ENCODE results near the gene TSR3. TPM values are rescaled to one million over a fixed set of nuclear protein-coding genes. Genes with fewer than 3 reads are reported as not detected.
A peak's percentile ranks its signal among the peaks of the same experiment; 100 is the strongest.

Gene TSR3
- total RNA-seq, 2 donors from 2014 or later = 39.6 to 74.4 TPM

DNA sequence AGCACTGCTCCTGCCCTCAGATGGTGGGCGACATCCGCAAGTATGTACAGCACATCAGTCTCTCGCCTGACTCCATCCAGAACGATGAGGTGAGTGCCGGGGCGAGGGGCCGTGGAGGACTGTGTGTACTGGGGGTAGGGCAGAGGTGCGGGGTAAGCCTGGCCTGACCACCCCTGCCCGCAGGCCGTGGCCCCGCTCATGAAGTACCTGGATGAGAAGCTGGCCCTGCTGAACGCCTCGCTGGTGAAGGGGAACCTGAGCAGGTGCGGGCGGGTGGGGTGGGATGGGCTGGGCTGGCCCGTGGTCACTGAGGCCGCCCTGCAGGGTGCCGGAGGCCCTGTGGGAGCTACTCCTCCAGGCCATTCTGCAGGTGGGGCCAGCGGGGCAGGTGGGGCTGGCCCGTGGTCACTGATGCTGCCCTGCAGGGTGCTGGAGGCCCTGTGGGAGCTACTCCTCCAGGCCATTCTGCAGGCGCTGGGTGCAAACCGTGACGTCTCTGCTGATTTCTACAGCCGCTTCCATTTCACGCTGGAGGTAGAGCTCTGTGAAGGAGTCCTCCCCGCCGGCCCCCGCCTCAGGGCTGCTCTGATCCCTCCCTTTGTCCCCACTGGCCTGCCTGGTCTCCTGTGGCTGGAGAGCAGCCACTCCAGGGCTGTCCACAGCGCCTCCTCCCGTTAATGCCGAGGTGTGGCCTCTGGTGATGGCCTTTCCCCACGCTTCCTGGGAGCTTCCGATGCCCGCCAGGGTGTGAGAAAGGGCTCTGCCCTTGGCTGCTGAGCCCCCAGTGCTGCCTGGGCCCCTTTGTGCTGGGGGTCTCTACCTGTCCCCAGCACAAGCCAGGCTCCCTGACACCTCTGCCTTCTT is 5.0 kb downstream of the TSR3 start:
- TF ChIP-seq, protein P1, sequence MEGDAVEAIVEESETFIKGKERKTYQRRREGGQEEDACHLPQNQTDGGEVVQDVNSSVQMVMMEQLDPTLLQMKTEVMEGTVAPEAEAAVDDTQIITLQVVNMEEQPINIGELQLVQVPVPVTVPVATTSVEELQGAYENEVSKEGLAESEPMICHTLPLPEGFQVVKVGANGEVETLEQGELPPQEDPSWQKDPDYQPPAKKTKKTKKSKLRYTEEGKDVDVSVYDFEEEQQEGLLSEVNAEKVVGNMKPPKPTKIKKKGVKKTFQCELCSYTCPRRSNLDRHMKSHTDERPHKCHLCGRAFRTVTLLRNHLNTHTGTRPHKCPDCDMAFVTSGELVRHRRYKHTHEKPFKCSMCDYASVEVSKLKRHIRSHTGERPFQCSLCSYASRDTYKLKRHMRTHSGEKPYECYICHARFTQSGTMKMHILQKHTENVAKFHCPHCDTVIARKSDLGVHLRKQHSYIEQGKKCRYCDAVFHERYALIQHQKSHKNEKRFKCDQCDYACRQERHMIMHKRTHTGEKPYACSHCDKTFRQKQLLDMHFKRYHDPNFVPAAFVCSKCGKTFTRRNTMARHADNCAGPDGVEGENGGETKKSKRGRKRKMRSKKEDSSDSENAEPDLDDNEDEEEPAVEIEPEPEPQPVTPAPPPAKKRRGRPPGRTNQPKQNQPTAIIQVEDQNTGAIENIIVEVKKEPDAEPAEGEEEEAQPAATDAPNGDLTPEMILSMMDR (IDR thresholded peaks at IDR 0.05) = no peak
- H3K36me3 ChIP-seq = no peaks in the 10 kb centered on the region
- peaks cover 6% of the 10 kb centered on the region for H3K4me1 ChIP-seq
- intact Hi-C loops (cut with DNase I) = no loop called here
- H3K27ac ChIP-seq = no peak overlapping the region
- H3K4me3 ChIP-seq = no peak overlapping the region
- DNase-seq = no peak
- no peaks in the 10 kb centered on the region for H3K9me3 ChIP-seq
- no peak overlapping the region for H3K9ac ChIP-seq (ENCODE audit: low read depth in 2 of 2, low read length in 2 of 2)
- no peaks in the 10 kb centered on the region for H3K27me3 ChIP-seq

GRCh38 chr16:1345651-1346421 is 5.8 kb downstream of the TSR3 start:
- peaks cover 6% of the 10 kb centered on the region for H3K4me1 ChIP-seq
- no peak for DNase-seq
- intact Hi-C loops (cut with DNase I) = no loop called here

GRCh38 chr16:1345087-1345486 is 6.6 kb downstream of the TSR3 start:
- Histone ChIP-seq H3K9ac (ENCODE audit: low read depth in 2 of 2, low read length in 2 of 2) (no peak overlapping the region), H3K4me3 (no peak overlapping the region), H3K27ac (no peak overlapping the region), H3K27me3 (no peaks in the 10 kb centered on the region), H3K9me3 (no peaks in the 10 kb centered on the region), H3K4me1 (peaks cover 6% of the 10 kb centered on the region), H3K36me3 (no peaks in the 10 kb centered on the region)
- intact Hi-C loops (cut with DNase I) = no loop called here
- no peak for DNase-seq
- TF ChIP-seq, protein P1 (IDR thresholded peaks at IDR 0.05) = no peak

More at GRCh38 chr16:1345651-1346421, 5.8 kb downstream of the TSR3 start:
- TF ChIP-seq, protein P1 (IDR thresholded peaks at IDR 0.05) = no peak
- no peak overlapping the region for H3K27ac ChIP-seq
- no peak overlapping the region for H3K4me3 ChIP-seq
- H3K9me3 ChIP-seq = no peaks in the 10 kb centered on the region
- H3K9ac ChIP-seq (ENCODE audit: low read depth in 2 of 2, low read length in 2 of 2) = no peak overlapping the region
- no peaks in the 10 kb centered on the region for H3K36me3 ChIP-seq
- no peaks in the 10 kb centered on the region for H3K27me3 ChIP-seq

DNA sequence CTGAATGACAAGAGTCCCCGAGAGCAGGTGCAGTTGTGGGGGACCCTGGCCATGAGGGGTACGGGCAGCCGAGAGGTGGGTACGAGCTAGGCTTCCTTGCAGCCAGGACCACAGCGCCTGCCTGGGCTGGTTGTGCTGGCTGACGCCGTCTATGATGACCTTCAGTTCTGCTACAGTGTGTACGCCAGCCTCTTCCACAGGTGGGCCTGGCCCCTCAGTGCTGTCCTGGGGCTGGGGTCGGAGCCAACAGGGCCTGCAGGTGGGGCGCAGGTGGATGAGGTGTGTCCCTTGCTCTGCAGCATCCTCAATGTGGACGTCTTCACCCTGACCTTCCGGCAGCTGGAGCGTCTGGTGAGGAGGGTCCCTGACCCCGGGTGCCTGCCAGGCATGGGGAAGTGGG is 7.2 kb downstream of the TSR3 start:
- H3K27me3 ChIP-seq = no peaks in the 10 kb centered on the region
- no peaks in the 10 kb centered on the region for H3K9me3 ChIP-seq
- H3K27ac ChIP-seq = no peak overlapping the region
- DNase-seq = no peak
- H3K4me1 ChIP-seq = peaks cover 6% of the 10 kb centered on the region
- H3K36me3 ChIP-seq = no peaks in the 10 kb centered on the region
- intact Hi-C loops (cut with DNase I) = no loop called here
- H3K4me3 ChIP-seq = no peak overlapping the region
- no peak overlapping the region for H3K9ac ChIP-seq (ENCODE audit: low read depth in 2 of 2, low read length in 2 of 2)
- TF ChIP-seq, protein P1 (IDR thresholded peaks at IDR 0.05) = no peak

GRCh38 chr16:1343428-1344242 is 8.0 kb downstream of the TSR3 start:
- no peaks in the 10 kb centered on the region for H3K36me3 ChIP-seq
- no peak overlapping the region for H3K27ac ChIP-seq
- intact Hi-C loops (cut with DNase I) = no loop called here
- peak; percentile 30 for DNase-seq
- peaks cover 6% of the 10 kb centered on the region for H3K4me1 ChIP-seq
- H3K4me3 ChIP-seq = peak overlapping the region; percentile 30
- peak overlapping the region in 1 of 2 donors; percentile 30 for H3K9ac ChIP-seq (ENCODE audit: low read depth in 2 of 2, low read length in 2 of 2)
- no peaks in the 10 kb centered on the region for H3K9me3 ChIP-seq
- no peaks in the 10 kb centered on the region for H3K27me3 ChIP-seq
- TF ChIP-seq, protein P1 (IDR thresholded peaks at IDR 0.05) = no peak
